ENCODE measurements around the gene SAG.
A peak's percentile ranks its signal among the peaks of the same experiment; 100 is the strongest.

SAG gene

DNA sequence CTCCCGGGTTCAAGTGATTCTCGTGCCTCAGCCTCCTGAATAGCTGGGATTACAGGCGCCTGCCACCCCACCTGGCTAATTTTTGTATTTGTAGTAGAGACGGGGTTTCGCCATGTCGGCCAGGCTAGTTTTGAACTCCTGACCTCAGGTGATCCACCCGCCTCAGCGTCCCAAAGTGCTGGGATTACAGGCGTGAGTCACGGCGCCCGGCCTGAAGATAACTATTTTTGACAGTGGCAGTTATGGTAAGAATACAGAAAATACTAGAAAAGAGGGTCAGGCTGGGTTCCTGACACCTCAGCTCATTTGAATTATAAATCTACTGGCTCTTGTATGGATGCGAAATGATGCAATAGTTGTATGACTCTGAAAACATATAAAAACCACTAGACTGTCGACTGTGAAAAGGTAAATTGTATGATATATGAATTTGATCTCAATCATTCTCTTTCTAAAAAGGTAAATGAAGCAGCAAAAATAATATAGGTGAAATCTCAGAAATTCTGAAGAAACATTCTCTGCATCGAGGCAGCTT, 35.6 kb downstream of the SAG start:
- Mint-ChIP-seq H3K27ac (peak overlapping the region; percentile 15), H3K4me1 (peaks cover 58% of the 10 kb centered on the region), H3K9me3 (no peaks in the 10 kb centered on the region), H3K36me3 (ENCODE audit: low read depth) (no peaks in the 10 kb centered on the region), H3K4me3 (no peak overlapping the region), H3K27me3 (ENCODE audit: low read depth, poor library complexity) (peaks cover 3% of the 10 kb centered on the region)
- TF ChIP-seq CTCF (IDR thresholded peaks at IDR 0.05), result no peak
- no peak for DNase-seq

GRCh38 chr2:233346376-233346775, 38.8 kb downstream of the SAG start:
- Mint-ChIP-seq H3K4me1 (peaks cover 79% of the 10 kb centered on the region), H3K27me3 (ENCODE audit: low read depth, poor library complexity) (no peaks in the 10 kb centered on the region), H3K36me3 (ENCODE audit: low read depth) (no peaks in the 10 kb centered on the region), H3K27ac (peak overlapping the region; percentile 56), H3K4me3 (no peak overlapping the region), H3K9me3 (no peaks in the 10 kb centered on the region)
- no peak for DNase-seq
- TF ChIP-seq CTCF (IDR thresholded peaks at IDR 0.05), result no peak

- H3K27ac Mint-ChIP-seq, result no peak overlapping the region
- no peak for TF ChIP-seq CTCF (IDR thresholded peaks at IDR 0.05)
- H3K4me3 Mint-ChIP-seq, result no peak overlapping the region
- peaks cover 83% of the 10 kb centered on the region for H3K4me1 Mint-ChIP-seq
- no peak for DNase-seq
- no peaks in the 10 kb centered on the region for H3K9me3 Mint-ChIP-seq
- H3K36me3 Mint-ChIP-seq (ENCODE audit: low read depth), result no peaks in the 10 kb centered on the region
- no peaks in the 10 kb centered on the region for H3K27me3 Mint-ChIP-seq (ENCODE audit: low read depth, poor library complexity)
Observed at GRCh38 chr2:233346930-233347329, 39.3 kb downstream of the SAG start.

DNA sequence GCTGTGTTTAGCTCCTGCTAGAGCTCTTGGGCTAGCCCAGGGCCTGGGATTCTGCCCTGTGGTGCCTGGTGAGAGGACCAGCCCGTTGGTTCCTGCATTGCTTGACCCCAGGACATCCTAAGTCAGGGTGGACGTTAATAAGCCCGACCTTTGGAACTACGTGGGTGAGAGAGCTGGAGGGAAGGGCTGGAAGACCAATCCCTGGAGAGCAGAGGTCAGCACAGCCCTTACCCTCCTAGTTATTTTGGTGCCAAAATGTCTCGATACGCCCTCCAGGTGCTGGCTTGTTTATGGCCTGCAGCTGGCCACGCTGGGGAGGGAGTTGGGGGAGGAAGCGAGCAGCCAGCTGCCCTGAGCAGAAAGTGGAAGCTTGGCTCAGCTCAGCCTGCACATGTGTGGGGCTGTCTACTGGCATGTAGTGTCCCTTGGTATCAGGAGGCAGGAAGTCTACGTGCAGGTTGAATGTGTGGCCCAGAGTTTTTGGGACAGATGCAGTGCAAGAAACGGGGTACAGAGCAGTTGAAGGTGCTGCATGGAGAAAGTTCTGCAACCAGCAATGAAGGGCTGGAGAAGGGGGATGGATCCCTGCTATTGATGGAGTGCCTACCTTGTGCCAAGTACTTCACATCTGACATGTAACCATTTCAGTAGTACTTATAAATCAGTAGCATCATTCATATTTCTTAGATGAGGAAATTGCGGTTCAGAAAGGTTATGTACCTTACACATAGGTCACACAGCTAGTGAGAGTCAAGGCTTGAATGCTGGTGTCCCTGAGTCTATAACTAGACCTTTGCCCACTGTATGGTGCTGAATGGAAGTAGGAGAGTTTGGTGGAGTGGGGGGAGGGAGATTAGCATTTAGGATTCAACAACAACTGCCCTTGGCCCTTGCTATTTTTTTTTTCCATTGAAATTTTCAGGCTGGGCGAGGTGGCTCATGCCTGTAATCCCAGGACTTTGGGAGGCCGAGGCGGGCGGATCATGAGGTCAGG, 41.7 kb downstream of the SAG start:
- peaks cover 3% of the 10 kb centered on the region for H3K27me3 Mint-ChIP-seq (ENCODE audit: low read depth, poor library complexity)
- peak; percentile 47 for DNase-seq
- peaks cover 8% of the 10 kb centered on the region for H3K9me3 Mint-ChIP-seq
- H3K27ac Mint-ChIP-seq, result peak overlapping the region; percentile 86
- peak overlapping the region; percentile 51 for H3K4me3 Mint-ChIP-seq
- TF ChIP-seq CTCF (IDR thresholded peaks at IDR 0.05), result no peak
- peaks cover 92% of the 10 kb centered on the region for H3K4me1 Mint-ChIP-seq
- no peaks in the 10 kb centered on the region for H3K36me3 Mint-ChIP-seq (ENCODE audit: low read depth)

GRCh38 chr2:233350708-233351107, 43.1 kb downstream of the SAG start:
- Mint-ChIP-seq H3K27me3 (ENCODE audit: low read depth, poor library complexity) (peaks cover 8% of the 10 kb centered on the region), H3K4me1 (peaks cover 85% of the 10 kb centered on the region), H3K36me3 (ENCODE audit: low read depth) (peaks cover under 1% of the 10 kb centered on the region), H3K4me3 (peak overlapping the region; percentile 41), H3K27ac (peak overlapping the region; percentile 97), H3K9me3 (peaks cover 8% of the 10 kb centered on the region)
- no peak for TF ChIP-seq CTCF (IDR thresholded peaks at IDR 0.05)
- DNase-seq, result no peak

All from nephron progenitor cell (in vitro differentiated cells).